Measurements from ENCODE around the gene KRTAP17-1.

Gene KRTAP17-1

GRCh38 chr17:41332239-41332638 is 16.7 kb upstream of the KRTAP17-1 start:
- no peak for DNase-seq

GRCh38 chr17:41331606-41332005 is 16.1 kb upstream of the KRTAP17-1 start:
- DNase-seq: no peak

GRCh38 chr17:41329279-41329948 is 13.9 kb upstream of the KRTAP17-1 start:
- DNase-seq: no peak

GRCh38 chr17:41328207-41328606 is 12.7 kb upstream of the KRTAP17-1 start:
- DNase-seq: no peak

GRCh38 chr17:41327411-41328120 is 12.1 kb upstream of the KRTAP17-1 start:
- no peak for DNase-seq

GRCh38 chr17:41326173-41327145 is 10.9 kb upstream of the KRTAP17-1 start:
- no peak for DNase-seq

- no peak for DNase-seq
Measured at GRCh38 chr17:41325611-41326010, 10.1 kb upstream of the KRTAP17-1 start.

GRCh38 chr17:41325126-41325525 is 9.6 kb upstream of the KRTAP17-1 start:
- no peak for DNase-seq

GRCh38 chr17:41324180-41325075 is 8.9 kb upstream of the KRTAP17-1 start:
- no peak for DNase-seq

- no peak for DNase-seq
Measured at GRCh38 chr17:41322903-41323895, 7.7 kb upstream of the KRTAP17-1 start.

- DNase-seq: no peak
Measured at GRCh38 chr17:41322094-41322902, 6.8 kb upstream of the KRTAP17-1 start.

GRCh38 chr17:41318231-41318630 is 2.7 kb upstream of the KRTAP17-1 start:
- DNase-seq: no peak

- no peak for DNase-seq
Measured at GRCh38 chr17:41315814-41316445, 420 bp upstream of the KRTAP17-1 start.

- DNase-seq: no peak
Measured at GRCh38 chr17:41311111-41311510, 4.4 kb downstream of the KRTAP17-1 start.

- DNase-seq: peak; percentile 26
Measured at GRCh38 chr17:41308918-41309359, 6.6 kb downstream of the KRTAP17-1 start, which contains the start of gene KRTAP16-1. Gene KRTAP16-1, minus strand, starts transcription at chr17:41309309. Its CDS starts 56 bp downstream, at chr17:41309253.

- peak; percentile 47 for DNase-seq
Measured at GRCh38 chr17:41308251-41308917, 7.1 kb downstream of the KRTAP17-1 start.

- no peak for DNase-seq
Measured at GRCh38 chr17:41307647-41308046, 7.9 kb downstream of the KRTAP17-1 start.

- DNase-seq: no peak
Measured at GRCh38 chr17:41304091-41304490, 11.4 kb downstream of the KRTAP17-1 start.

GRCh38 chr17:41302981-41303380 is 12.5 kb downstream of the KRTAP17-1 start:
- DNase-seq: no peak
